ENCODE data around the gene CIART.
"Not testable (repeated sequence)": the region's sequence is repeated elsewhere in the genome, so short reads cannot be mapped to it uniquely, and the experiment has no call there.

Gene CIART

GRCh38 chr1:150302338-150302737 lies 20.0 kb downstream of the CIART start:
- DNase-seq (ENCODE audit: low read depth in 2 of 3, low spot score in 2 of 3): no peak

- no peak for DNase-seq (ENCODE audit: low read depth in 2 of 3, low spot score in 2 of 3)
These were observed 20.5 kb downstream of the CIART start for GRCh38 chr1:150302902-150303301.

GRCh38 chr1:150308585-150308984 lies 26.2 kb downstream of the CIART start:
- not testable (repeated sequence) for DNase-seq (ENCODE audit: low read depth in 2 of 3, low spot score in 2 of 3)

- no peak for DNase-seq (ENCODE audit: low read depth in 2 of 3, low spot score in 2 of 3)
These were observed 27.6 kb downstream of the CIART start for GRCh38 chr1:150309758-150310508.

GRCh38 chr1:150311762-150312161 lies 29.4 kb downstream of the CIART start:
- no peak for DNase-seq (ENCODE audit: low read depth in 2 of 3, low spot score in 2 of 3)

GRCh38 chr1:150314691-150315090 lies 32.3 kb downstream of the CIART start:
- DNase-seq (ENCODE audit: low read depth in 2 of 3, low spot score in 2 of 3): not testable (repeated sequence)

GRCh38 chr1:150320667-150320978 lies 38.3 kb downstream of the CIART start:
- DNase-seq (ENCODE audit: low read depth in 2 of 3, low spot score in 2 of 3): no peak

GRCh38 chr1:150321826-150322166 lies 39.4 kb downstream of the CIART start:
- DNase-seq (ENCODE audit: low read depth in 2 of 3, low spot score in 2 of 3): no peak

- no peak for DNase-seq (ENCODE audit: low read depth in 2 of 3, low spot score in 2 of 3)
These were observed 40.0 kb downstream of the CIART start for GRCh38 chr1:150322310-150322709.

- no peak for DNase-seq (ENCODE audit: low read depth in 2 of 3, low spot score in 2 of 3)
These were observed 50.4 kb downstream of the CIART start for GRCh38 chr1:150332651-150333290.

All from activated CD8-positive, alpha-beta memory T cell treated with anti-CD3 and anti-CD28 coated beads for 48 hours (primary cell).